HG03571 (cell line): Measurements from ENCODE around the gene BTN3A1.
A peak's percentile ranks its signal among the peaks of the same experiment; 100 is the strongest.

Experiments
- ATAC-seq: cut with Tn5 transposase; IDR thresholded peaks from one replicate; pipeline ENCODE4 v1.9.1; 2021; ENCODE audit not compliant: unreplicated experiment

BTN3A1 gene

GRCh38 chr6:26379292-26379691, 22.8 kb upstream of the BTN3A1 start:
- ATAC-seq = no peak

- no peak for ATAC-seq
Observed at GRCh38 chr6:26379740-26380139, 22.3 kb upstream of the BTN3A1 start.

- no peak for ATAC-seq
Observed at GRCh38 chr6:26380256-26380655, 21.8 kb upstream of the BTN3A1 start.

- ATAC-seq = no peak
Observed at GRCh38 chr6:26382121-26382520, 20.0 kb upstream of the BTN3A1 start.

GRCh38 chr6:26383624-26384417, 18.3 kb upstream of the BTN3A1 start:
- ATAC-seq = no peak

GRCh38 chr6:26385734-26386125, 16.3 kb upstream of the BTN3A1 start:
- no peak for ATAC-seq

- no peak for ATAC-seq
Observed at GRCh38 chr6:26387565-26387964, 14.5 kb upstream of the BTN3A1 start.

- no peak for ATAC-seq
Observed at GRCh38 chr6:26388014-26388413, 14.1 kb upstream of the BTN3A1 start.

GRCh38 chr6:26388441-26388840, 13.6 kb upstream of the BTN3A1 start:
- ATAC-seq = no peak

- ATAC-seq = no peak
Observed at GRCh38 chr6:26389349-26389894, 12.7 kb upstream of the BTN3A1 start.

- no peak for ATAC-seq
Observed at GRCh38 chr6:26390531-26390930, 11.5 kb upstream of the BTN3A1 start.

GRCh38 chr6:26392932-26393636, 9.0 kb upstream of the BTN3A1 start:
- ATAC-seq = no peak

GRCh38 chr6:26394289-26394688, 7.8 kb upstream of the BTN3A1 start:
- no peak for ATAC-seq

GRCh38 chr6:26398555-26398954, 3.5 kb upstream of the BTN3A1 start:
- no peak for ATAC-seq

GRCh38 chr6:26400626-26401025, 1.4 kb upstream of the BTN3A1 start:
- no peak for ATAC-seq

- ATAC-seq = peak; percentile 10
Observed at GRCh38 chr6:26401389-26401986, 587 bp upstream of the BTN3A1 start.

GRCh38 chr6:26403893-26404292, 1.8 kb downstream of the BTN3A1 start:
- no peak for ATAC-seq

GRCh38 chr6:26404546-26404945, 2.5 kb downstream of the BTN3A1 start:
- ATAC-seq = no peak

GRCh38 chr6:26408828-26409730, 7.0 kb downstream of the BTN3A1 start:
- ATAC-seq = no peak

GRCh38 chr6:26411751-26412150, 9.7 kb downstream of the BTN3A1 start:
- ATAC-seq = no peak

GRCh38 chr6:26412228-26412627, 10.2 kb downstream of the BTN3A1 start:
- ATAC-seq = no peak
